G401 (cell line): ENCODE data around the gene ACAP2. TPM values are rescaled to one million over a fixed set of nuclear protein-coding genes. Genes with fewer than 3 reads are reported as not detected.

Experiments
- DNase-seq: peaks from one replicate; pipeline ENCODE4 v3.0.0-alpha.2; 2015; ENCODE audit warnings: low spot score
- in situ Hi-C: cut with HindIII; loops from 2 replicates; pipeline ENCODE4 v1.10.0; 2016; ENCODE audit warnings: low sequenced_read_pairs, mixed read lengths
- total RNA-seq: library from RNA; depleted of rRNA; stranded (reverse); fragments of >200 nt; shearing (Covaris generic); gene quantifications from 2 replicates; pipeline ENCODE4 v1.2.3, GENCODE V29; 2014

Gene ACAP2
- total RNA-seq, 1 experiment from 2014 or later = 55.3 TPM

GRCh38 chr3:195447201-195447600, 4.4 kb upstream of the ACAP2 start:
- in situ Hi-C loops = loop anchor here (25.0 kb wide), 1 partner anchor 135 kb away; no protein-coding TSS in a partner anchor
- no peak for DNase-seq

GRCh38 chr3:195446359-195446758, 3.5 kb upstream of the ACAP2 start:
- in situ Hi-C loops = loop anchor here (25.0 kb wide), 1 partner anchor 134 kb away; no protein-coding TSS in a partner anchor

GRCh38 chr3:195445885-195446284, 3.1 kb upstream of the ACAP2 start:
- in situ Hi-C loops = loop anchor here (25.0 kb wide), 1 partner anchor 134 kb away; no protein-coding TSS in a partner anchor
- DNase-seq = no peak

More at GRCh38 chr3:195446359-195446758, 3.5 kb upstream of the ACAP2 start:
- no peak for DNase-seq

- in situ Hi-C loops = loop anchor here (25.0 kb wide), 1 partner anchor 131 kb away; no protein-coding TSS in a partner anchor
- DNase-seq = no peak
Observed at GRCh38 chr3:195443391-195443989, 670 bp upstream of the ACAP2 start.

- in situ Hi-C loops = loop anchor here (25.0 kb wide), 1 partner anchor 130 kb away; no protein-coding TSS in a partner anchor
- no peak for DNase-seq
Observed at GRCh38 chr3:195441992-195442572, 738 bp downstream of the ACAP2 start.

GRCh38 chr3:195441476-195441991, 1.3 kb downstream of the ACAP2 start:
- in situ Hi-C loops = loop anchor here (25.0 kb wide), 1 partner anchor 129 kb away; no protein-coding TSS in a partner anchor
- DNase-seq = peak; percentile 47

GRCh38 chr3:195441051-195441450, 1.8 kb downstream of the ACAP2 start:
- in situ Hi-C loops = loop anchor here (25.0 kb wide), 1 partner anchor 129 kb away; no protein-coding TSS in a partner anchor

GRCh38 chr3:195440379-195440778, 2.4 kb downstream of the ACAP2 start:
- in situ Hi-C loops = loop anchor here (25.0 kb wide), 1 partner anchor 128 kb away; no protein-coding TSS in a partner anchor
- no peak for DNase-seq

More at GRCh38 chr3:195441051-195441450, 1.8 kb downstream of the ACAP2 start:
- DNase-seq = no peak

GRCh38 chr3:195438371-195438770, 4.4 kb downstream of the ACAP2 start:
- no peak for DNase-seq
- in situ Hi-C loops = loop anchor here (25.0 kb wide), 1 partner anchor 126 kb away; no protein-coding TSS in a partner anchor

- no peak for DNase-seq
- in situ Hi-C loops = loop anchor here (25.0 kb wide), 1 partner anchor 114 kb away; no protein-coding TSS in a partner anchor
Observed at GRCh38 chr3:195425849-195426248, 17.0 kb downstream of the ACAP2 start.

- in situ Hi-C loops = no loop called here
- DNase-seq = no peak
Observed at GRCh38 chr3:195423818-195424217, 19.0 kb downstream of the ACAP2 start.

GRCh38 chr3:195421400-195421799, 21.4 kb downstream of the ACAP2 start:
- in situ Hi-C loops = no loop called here
- DNase-seq = no peak

GRCh38 chr3:195416795-195417194, 26.0 kb downstream of the ACAP2 start:
- in situ Hi-C loops = no loop called here
- no peak for DNase-seq

GRCh38 chr3:195411836-195412235, 31.0 kb downstream of the ACAP2 start:
- no peak for DNase-seq
- in situ Hi-C loops = no loop called here

- no peak for DNase-seq
- in situ Hi-C loops = no loop called here
Observed at GRCh38 chr3:195410546-195410945, 32.3 kb downstream of the ACAP2 start.

- no peak for DNase-seq
Observed at GRCh38 chr3:195407531-195408409, 35.0 kb downstream of the ACAP2 start.

GRCh38 chr3:195405651-195406050, 37.2 kb downstream of the ACAP2 start:
- in situ Hi-C loops = no loop called here

More at GRCh38 chr3:195407531-195408409, 35.0 kb downstream of the ACAP2 start:
- in situ Hi-C loops = no loop called here

GRCh38 chr3:195403841-195404408, 38.9 kb downstream of the ACAP2 start:
- in situ Hi-C loops = no loop called here
- no peak for DNase-seq

More at GRCh38 chr3:195405651-195406050, 37.2 kb downstream of the ACAP2 start:
- no peak for DNase-seq

- no peak for DNase-seq
- in situ Hi-C loops = no loop called here
Observed at GRCh38 chr3:195403244-195403643, 39.6 kb downstream of the ACAP2 start.
